Activated naive CD4-positive, alpha-beta T cell treated with anti-CD3 and anti-CD28 coated beads, Interleukin-2, amount 50 U/mL, for 16 hours (primary cell): ENCODE results near the gene MANSC4.
"Not testable (repeated sequence)": the region's sequence is repeated elsewhere in the genome, so short reads cannot be mapped to it uniquely, and the experiment has no call there.

ENCODE experiments used
- DNase-seq: peaks from one replicate; pipeline ENCODE4 v3.0.0-alpha.2; 2020

MANSC4 gene

DNA sequence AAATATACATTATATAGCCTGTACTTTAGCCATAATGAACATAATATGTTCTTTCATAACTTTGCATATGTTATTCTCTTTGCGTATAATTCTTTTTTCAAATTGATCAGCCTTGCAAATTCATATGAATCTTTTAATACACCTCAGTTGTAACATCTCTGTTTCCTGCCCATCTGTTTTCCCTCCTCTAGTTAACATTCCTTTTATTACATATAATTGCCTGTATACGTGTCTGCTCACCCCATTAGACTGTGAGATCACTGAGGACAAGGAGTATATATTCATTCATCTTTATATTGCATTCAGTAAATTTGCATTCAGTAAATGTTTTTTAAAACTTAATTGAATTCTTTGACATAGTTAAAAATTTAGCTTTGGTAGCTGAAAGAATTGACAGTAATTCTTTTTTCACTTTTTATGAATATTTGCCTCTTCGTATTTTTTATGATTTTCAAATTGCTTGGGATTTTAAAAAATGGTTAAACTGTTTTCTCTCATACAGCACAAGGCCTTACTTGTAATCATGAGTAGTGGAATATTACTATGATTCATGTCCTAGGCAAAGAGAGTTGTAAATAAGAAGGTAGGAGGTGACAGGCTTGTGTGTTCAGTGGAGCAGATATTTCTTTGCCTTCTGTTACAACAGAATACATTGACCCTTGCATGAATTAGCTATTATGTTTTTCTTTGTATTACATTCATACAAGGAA lies 32.8 kb downstream of the MANSC4 start:
- no peak for DNase-seq

DNA sequence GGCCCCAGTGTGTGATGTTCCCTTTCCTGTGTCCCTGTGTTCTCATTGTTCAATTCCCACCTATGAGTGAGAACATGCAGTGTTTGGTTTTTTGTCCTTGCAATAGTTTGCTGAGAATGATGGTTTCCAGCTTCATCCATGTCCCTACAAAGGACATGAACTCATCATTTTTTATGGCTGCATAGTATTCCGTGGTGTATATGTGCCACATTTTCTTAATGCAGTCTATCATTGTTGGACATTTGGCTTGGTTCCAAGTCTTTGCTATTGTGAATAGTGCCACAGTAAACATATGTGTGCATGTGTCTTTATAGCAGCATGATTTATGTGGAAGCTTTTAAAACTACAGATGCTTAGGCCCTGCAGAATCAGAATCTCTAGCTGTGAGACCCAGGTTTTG lies 34.3 kb downstream of the MANSC4 start:
- DNase-seq = not testable (repeated sequence)

GRCh38 chr12:27743601-27744000 lies 36.4 kb downstream of the MANSC4 start:
- DNase-seq = no peak

DNA sequence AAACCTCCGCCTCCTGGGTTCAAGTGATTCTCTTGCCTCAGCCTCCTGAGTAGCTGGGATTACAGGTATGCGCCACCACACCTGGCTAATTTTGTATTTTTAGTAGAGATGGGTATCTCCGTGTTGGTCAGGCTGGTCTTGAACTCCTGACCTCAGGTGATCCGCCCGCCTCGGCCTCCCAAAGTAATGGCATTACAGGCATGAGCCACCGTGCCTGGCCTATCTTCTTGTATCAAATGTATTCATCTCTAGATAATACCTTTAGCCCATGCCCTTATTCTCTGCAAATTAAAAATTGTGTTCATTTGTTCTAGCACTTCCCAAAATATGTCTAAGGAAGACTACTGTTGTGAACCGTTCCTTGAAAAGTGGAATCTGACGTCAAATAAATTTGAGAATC lies 45.7 kb downstream of the MANSC4 start:
- not testable (repeated sequence) for DNase-seq

DNA sequence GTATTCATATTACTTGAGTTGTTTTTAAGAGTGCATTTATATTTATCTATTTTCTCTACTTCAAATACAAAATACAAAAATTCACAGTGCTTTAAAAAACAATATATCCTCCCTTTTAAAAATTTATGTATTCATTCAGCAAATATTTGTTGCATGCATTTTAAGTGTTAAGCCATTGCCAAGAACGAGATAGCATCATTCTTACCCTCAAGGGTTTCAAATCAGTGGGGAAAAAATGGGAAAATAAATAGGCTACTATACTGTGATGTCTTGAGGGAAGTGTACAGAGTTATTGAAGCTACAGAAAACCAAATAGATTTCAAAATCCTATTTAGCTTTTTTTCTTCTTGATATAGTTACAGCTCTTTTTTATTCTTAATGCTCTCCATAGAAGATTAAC lies 46.2 kb downstream of the MANSC4 start:
- DNase-seq = no peak

DNA sequence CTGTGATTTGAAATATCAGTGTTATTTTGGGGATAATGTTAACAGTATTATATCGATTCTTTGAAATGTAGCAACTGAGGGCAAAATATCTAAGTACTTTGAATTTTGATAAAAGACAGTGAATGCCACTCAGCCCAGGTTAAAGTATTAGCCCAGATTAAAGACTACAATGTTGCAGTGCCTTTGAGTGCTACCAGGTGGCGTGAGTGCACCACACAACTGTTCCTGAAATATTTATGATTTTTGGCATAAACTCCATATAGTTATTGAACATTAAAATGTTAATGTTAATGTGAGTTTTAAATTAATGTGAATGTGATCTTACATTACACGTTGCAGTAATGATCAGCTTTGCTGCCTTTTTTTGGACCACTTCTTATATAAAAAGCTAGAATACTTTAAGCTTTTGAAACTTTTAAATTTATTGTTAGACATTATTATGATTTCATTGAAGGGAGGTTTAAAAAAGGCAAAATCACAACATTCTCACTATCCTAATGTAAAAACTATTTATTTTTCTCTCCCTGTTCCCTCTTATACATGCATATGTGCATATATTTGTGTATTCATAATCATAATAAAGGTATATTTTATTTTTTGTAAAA lies 46.9 kb downstream of the MANSC4 start:
- DNase-seq = peak; percentile 26

- no peak for DNase-seq
Observed at GRCh38 chr12:27732281-27732680, 47.8 kb downstream of the MANSC4 start.

- no peak for DNase-seq
Observed at GRCh38 chr12:27730097-27730588, 49.9 kb downstream of the MANSC4 start.

- DNase-seq = no peak
Observed at GRCh38 chr12:27723212-27723611, 56.8 kb downstream of the MANSC4 start.
